ENCODE measurements around the gene OSCAR. TPM values are rescaled to one million over a fixed set of nuclear protein-coding genes. Genes with fewer than 3 reads are reported as not detected.

The OSCAR gene
- total RNA-seq, 2 donors from 2014 or later, result 2.3 TPM; not detected in 1

- Histone ChIP-seq H3K27ac (no peak overlapping the region), H3K27me3 (no peaks in the 10 kb centered on the region), H3K36me3 (replicated peaks in 1 of 2; ENCODE audit: insufficient read depth in 1 of 2, low read depth in 2 of 2) (peaks cover 10 to 26% of the 10 kb centered on the region in 2 donors), H3K9me3 (no peaks in the 10 kb centered on the region), H3K4me1 (peaks cover 14% of the 10 kb centered on the region), H3K4me3 (no peak overlapping the region)
- intact Hi-C loops (cut with DNase I), result no loop called here
- 82 to 83% methylated on average over 15 to 21 of the region's 21 CpGs for WGBS, 2 donors
- no peak for ATAC-seq
- TF ChIP-seq CTCF (IDR thresholded peaks at IDR 0.05) (no peak), POLR2A (IDR thresholded peaks at IDR 0.05) (no peak)
- DNase-seq, result peak in 1 of 4 donors; percentile 10
These were observed 7.4 kb upstream of the OSCAR start for GRCh38 chr19:54107876-54108490.

- no peak overlapping the region for H3K4me3 ChIP-seq
- H3K27me3 ChIP-seq, result no peaks in the 10 kb centered on the region
- no peak overlapping the region for H3K27ac ChIP-seq
- H3K9me3 ChIP-seq, result no peaks in the 10 kb centered on the region
- DNase-seq, result peak in 1 of 4 donors; percentile 7
- H3K36me3 ChIP-seq (replicated peaks in 1 of 2; ENCODE audit: insufficient read depth in 1 of 2, low read depth in 2 of 2), result peaks cover 10 to 26% of the 10 kb centered on the region in 2 donors
- intact Hi-C loops (cut with DNase I), result no loop called here
- WGBS, 2 donors, result 82 to 86% methylated on average over 13 to 15 of the region's 15 CpGs
- H3K4me1 ChIP-seq, result peaks cover 20% of the 10 kb centered on the region
- no peak for ATAC-seq
- TF ChIP-seq CTCF (IDR thresholded peaks at IDR 0.05) (no peak), POLR2A (IDR thresholded peaks at IDR 0.05) (no peak)
These were observed 6.1 kb upstream of the OSCAR start for GRCh38 chr19:54106716-54107115.

- Histone ChIP-seq H3K4me3 (no peak overlapping the region), H3K27ac (no peak overlapping the region), H3K27me3 (no peaks in the 10 kb centered on the region), H3K9me3 (no peaks in the 10 kb centered on the region), H3K36me3 (replicated peaks in 1 of 2; ENCODE audit: insufficient read depth in 1 of 2, low read depth in 2 of 2) (peaks cover 10 to 24% of the 10 kb centered on the region in 2 donors), H3K4me1 (peaks cover 20% of the 10 kb centered on the region)
- TF ChIP-seq POLR2A (IDR thresholded peaks at IDR 0.05) (no peak), CTCF (IDR thresholded peaks at IDR 0.05) (no peak)
- no peak for ATAC-seq
- intact Hi-C loops (cut with DNase I), result no loop called here
- peak in 1 of 4 donors; percentile 8 for DNase-seq
- 89 to 92% methylated on average over 10 of the region's 10 CpGs for WGBS, 2 donors
These were observed 5.2 kb upstream of the OSCAR start for GRCh38 chr19:54105796-54106195.

- Histone ChIP-seq H3K36me3 (replicated peaks in 1 of 2; ENCODE audit: insufficient read depth in 1 of 2, low read depth in 2 of 2) (peaks cover 10 to 24% of the 10 kb centered on the region in 2 donors), H3K27me3 (no peaks in the 10 kb centered on the region), H3K27ac (no peak overlapping the region), H3K4me3 (no peak overlapping the region), H3K9me3 (no peaks in the 10 kb centered on the region), H3K4me1 (peaks cover 20% of the 10 kb centered on the region)
- 83 to 90% methylated on average over 5 to 11 of the region's 11 CpGs for WGBS, 2 donors
- DNase-seq, result no peak
- TF ChIP-seq POLR2A (IDR thresholded peaks at IDR 0.05) (no peak), CTCF (IDR thresholded peaks at IDR 0.05) (no peak)
- intact Hi-C loops (cut with DNase I), result no loop called here
- ATAC-seq, result no peak
These were observed 4.6 kb upstream of the OSCAR start for GRCh38 chr19:54104998-54105715.
